ENCODE results near the gene SAMD8. TPM values are rescaled to one million over a fixed set of nuclear protein-coding genes. Genes with fewer than 3 reads are reported as not detected.

The SAMD8 gene
- total RNA-seq, 2 donors from 2014 or later: 8.9 to 21.5 TPM

GRCh38 chr10:75088640-75089039, 22.8 kb upstream of the SAMD8 start:
- no peak for TF ChIP-seq CTCF (IDR thresholded peaks at IDR 0.05)
- Histone ChIP-seq H3K9ac (ENCODE audit: low read depth in 2 of 2, low read length in 2 of 2) (no peak overlapping the region), H3K27me3 (no peaks in the 10 kb centered on the region), H3K4me3 (no peak overlapping the region), H3K36me3 (no peaks in the 10 kb centered on the region), H3K9me3 (no peaks in the 10 kb centered on the region), H3K4me1 (no peaks in the 10 kb centered on the region), H3K27ac (no peak overlapping the region)
- DNase-seq: no peak
- intact Hi-C loops (cut with DNase I): no loop called here

- intact Hi-C loops (cut with DNase I): no loop called here
- Histone ChIP-seq H3K4me3 (no peak overlapping the region), H3K4me1 (no peaks in the 10 kb centered on the region), H3K9me3 (no peaks in the 10 kb centered on the region), H3K36me3 (no peaks in the 10 kb centered on the region), H3K27me3 (no peaks in the 10 kb centered on the region), H3K9ac (ENCODE audit: low read depth in 2 of 2, low read length in 2 of 2) (no peak overlapping the region), H3K27ac (no peak overlapping the region)
- TF ChIP-seq CTCF (IDR thresholded peaks at IDR 0.05): no peak
- no peak for DNase-seq
Measured at GRCh38 chr10:75089634-75090033, 21.8 kb upstream of the SAMD8 start.

GRCh38 chr10:75091146-75091545, 20.3 kb upstream of the SAMD8 start:
- H3K27ac ChIP-seq: no peak overlapping the region
- no peak for TF ChIP-seq CTCF (IDR thresholded peaks at IDR 0.05)
- no peaks in the 10 kb centered on the region for H3K27me3 ChIP-seq
- intact Hi-C loops (cut with DNase I): no loop called here
- no peaks in the 10 kb centered on the region for H3K9me3 ChIP-seq
- H3K4me1 ChIP-seq: no peaks in the 10 kb centered on the region
- H3K36me3 ChIP-seq: no peaks in the 10 kb centered on the region
- H3K4me3 ChIP-seq: no peak overlapping the region
- H3K9ac ChIP-seq (ENCODE audit: low read depth in 2 of 2, low read length in 2 of 2): no peak overlapping the region
- DNase-seq: no peak

- no peaks in the 10 kb centered on the region for H3K9me3 ChIP-seq
- H3K4me1 ChIP-seq: no peaks in the 10 kb centered on the region
- H3K9ac ChIP-seq (ENCODE audit: low read depth in 2 of 2, low read length in 2 of 2): no peak overlapping the region
- H3K4me3 ChIP-seq: no peak overlapping the region
- H3K27ac ChIP-seq: no peak overlapping the region
- no peaks in the 10 kb centered on the region for H3K27me3 ChIP-seq
- no peak for DNase-seq
- no peak for TF ChIP-seq CTCF (IDR thresholded peaks at IDR 0.05)
- intact Hi-C loops (cut with DNase I): no loop called here
- H3K36me3 ChIP-seq: no peaks in the 10 kb centered on the region
Measured at GRCh38 chr10:75094465-75094864, 17.0 kb upstream of the SAMD8 start.

GRCh38 chr10:75095631-75096030, 15.8 kb upstream of the SAMD8 start:
- Histone ChIP-seq H3K9me3 (no peaks in the 10 kb centered on the region), H3K9ac (ENCODE audit: low read depth in 2 of 2, low read length in 2 of 2) (no peak overlapping the region), H3K4me3 (no peak overlapping the region), H3K36me3 (no peaks in the 10 kb centered on the region), H3K27ac (no peak overlapping the region), H3K27me3 (no peaks in the 10 kb centered on the region), H3K4me1 (no peaks in the 10 kb centered on the region)
- intact Hi-C loops (cut with DNase I): loop anchor here (5.0 kb wide), 1 partner anchor 828 kb away; no protein-coding TSS in a partner anchor
- no peak for TF ChIP-seq CTCF (IDR thresholded peaks at IDR 0.05)
- DNase-seq: no peak

- no peak for TF ChIP-seq CTCF (IDR thresholded peaks at IDR 0.05)
- Histone ChIP-seq H3K9me3 (no peaks in the 10 kb centered on the region), H3K27ac (no peak overlapping the region), H3K4me1 (no peaks in the 10 kb centered on the region), H3K36me3 (no peaks in the 10 kb centered on the region), H3K9ac (ENCODE audit: low read depth in 2 of 2, low read length in 2 of 2) (no peak overlapping the region), H3K4me3 (no peak overlapping the region), H3K27me3 (no peaks in the 10 kb centered on the region)
- DNase-seq: no peak
- intact Hi-C loops (cut with DNase I): loop anchor here (5.0 kb wide), 1 partner anchor 829 kb away; no protein-coding TSS in a partner anchor
Measured at GRCh38 chr10:75096749-75097148, 14.7 kb upstream of the SAMD8 start.

All from colonic mucosa (tissue), 4 donors.